HepG2 (cell line): ENCODE results near the gene AIMP2. TPM values are rescaled to one million over a fixed set of nuclear protein-coding genes. Genes with fewer than 3 reads are reported as not detected.

Source experiments
- AGO1 ChIP-seq: fragments of 200-400 bp; formaldehyde crosslinking; IDR thresholded peaks from 2 replicates; pipeline ENCODE4 v1.6.1; 2017; ENCODE audit warnings: mild to moderate bottlenecking, low read depth, low read length, moderate library complexity; ENCODE audit not compliant: poor library complexity, severe bottlenecking
- DMAP1 ChIP-seq: IDR thresholded peaks from 2 replicates; pipeline ENCODE4 v1.6.1; 2016
- EED ChIP-seq: sonication (generic); formaldehyde crosslinking; IDR thresholded peaks from 2 replicates; pipeline ENCODE4 v1.5.0; 2020; ENCODE audit warnings: mild to moderate bottlenecking, missing genetic modification reagents
- ERF ChIP-seq: IDR thresholded peaks from 2 replicates; pipeline ENCODE4 v1.6.1; 2018; ENCODE audit warnings: missing biosample characterization, missing genetic modification reagents
- HMG20B ChIP-seq: conservative IDR thresholded peaks from 2 replicates; pipeline ENCODE4 v1.6.1; 2016; ENCODE audit warnings: missing genetic modification reagents, missing compliant biosample characterization
- IRX3 ChIP-seq: sonication (generic); formaldehyde crosslinking; IDR thresholded peaks from 2 replicates; pipeline ENCODE4 v1.8.1; 2023; ENCODE audit warnings: mild to moderate bottlenecking, low read depth, missing genetic modification reagents, borderline replicate concordance
- MZF1 ChIP-seq: sonication (generic); formaldehyde crosslinking; IDR thresholded peaks from 2 replicates; pipeline ENCODE4 v1.8.1; 2023; ENCODE audit warnings: mild to moderate bottlenecking, missing genetic modification reagents, borderline replicate concordance
- NFE2 ChIP-seq: sonication (generic); formaldehyde crosslinking; IDR thresholded peaks from 2 replicates; pipeline ENCODE4 v1.4.0; 2020; ENCODE audit warnings: missing genetic modification reagents
- RARG ChIP-seq: sonication (generic); formaldehyde crosslinking; IDR thresholded peaks from 2 replicates; pipeline ENCODE4 v1.4.0; 2020; ENCODE audit warnings: low read depth, mild to moderate bottlenecking, missing genetic modification reagents
- RBM39 ChIP-seq: fragments of 200-400 bp; formaldehyde crosslinking; IDR thresholded peaks from one replicate; pipeline ENCODE4 v1.6.1; 2018; ENCODE audit warnings: antibody characterized with exemption, mild to moderate bottlenecking, low read depth, low read length; ENCODE audit not compliant: poor library complexity, severe bottlenecking
- XBP1 ChIP-seq: sonication (generic); formaldehyde crosslinking; IDR thresholded peaks from 2 replicates; pipeline ENCODE4 v1.5.0; 2020; ENCODE audit warnings: missing genetic modification reagents
- ZMYM4 ChIP-seq: sonication (generic); formaldehyde crosslinking; IDR thresholded peaks from 2 replicates; pipeline ENCODE4 v1.8.1; 2023; ENCODE audit warnings: mild to moderate bottlenecking, missing genetic modification reagents
- ZNF264 ChIP-seq: sonication (generic); formaldehyde crosslinking; IDR thresholded peaks from 2 replicates; pipeline ENCODE4 v1.4.0; 2020; ENCODE audit warnings: missing genetic modification reagents
- ZNF3 ChIP-seq: IDR thresholded peaks from 2 replicates; pipeline ENCODE4 v1.7.0; 2017; ENCODE audit warnings: inconsistent platforms
- ZNF530 ChIP-seq: sonication (generic); formaldehyde crosslinking; IDR thresholded peaks from 2 replicates; pipeline ENCODE4 v1.5.0; 2020; ENCODE audit warnings: low read depth, mild to moderate bottlenecking, missing genetic modification reagents
- ZNF614 ChIP-seq: IDR thresholded peaks from 2 replicates; pipeline ENCODE4 v1.6.1; 2018; ENCODE audit warnings: missing biosample characterization, missing genetic modification reagents, inconsistent platforms, borderline replicate concordance
- ZNF629 ChIP-seq: sonication (generic); formaldehyde crosslinking; conservative IDR thresholded peaks from 2 replicates; pipeline ENCODE4 v1.5.0; 2020; ENCODE audit warnings: missing genetic modification reagents
- ZNF781 ChIP-seq: sonication (generic); formaldehyde crosslinking; IDR thresholded peaks from 2 replicates; pipeline ENCODE4 v1.5.1; 2020; ENCODE audit warnings: borderline replicate concordance, mild to moderate bottlenecking, missing genetic modification reagents; ENCODE audit errors: not compliant biosample characterization
- ZNF782 ChIP-seq: sonication (generic); formaldehyde crosslinking; IDR thresholded peaks from 2 replicates; pipeline ENCODE4 v1.4.0; 2020; ENCODE audit warnings: missing genetic modification reagents, mild to moderate bottlenecking, borderline replicate concordance
- ZSCAN30 ChIP-seq: sonication (generic); formaldehyde crosslinking; IDR thresholded peaks from 2 replicates; pipeline ENCODE4 v1.5.0; 2020; ENCODE audit warnings: mild to moderate bottlenecking, missing genetic modification reagents
- polyA plus RNA-seq, 8 experiments: library from polyadenylated mRNA; depleted of rRNA in 3 of 8; stranded (reverse) in 7 of 8; unstranded in 1 of 8; fragments of >200 nt; fragmentation: Illumina TruSeq in 4 of 8; extraction: Trizol in 4 of 8; gene quantifications; 2 replicates each; pipeline versions ENCODE4 v1.2.1 to v1.2.3, GENCODE V29; 2011 to 2016; ENCODE audit warnings: low read depth in 4 of 8, missing spikeins in 1 of 8, mixed read lengths in 1 of 8; ENCODE audit not compliant: insufficient read depth in 1 of 8
- total RNA-seq, 5 experiments: library from RNA; depleted of rRNA; stranded (reverse); fragments of >200 nt; fragmentation: Illumina TruSeq; extraction: Trizol; gene quantifications; 2 replicates each; pipeline ENCODE4 v1.2.3, GENCODE V29; 2016; ENCODE audit warnings: low read depth in 1 of 5
- TF ChIP-seq, protein P1 (sequence below): sonication (generic); formaldehyde crosslinking; IDR thresholded peaks from 2 replicates; pipeline ENCODE4 v1.5.0; 2020; ENCODE audit warnings: mild to moderate bottlenecking, missing genetic modification reagents
- TF ChIP-seq, protein P2 (sequence below): IDR thresholded peaks from 2 replicates; pipeline ENCODE4 v1.6.1; 2016; ENCODE audit warnings: missing compliant biosample characterization, missing genetic modification reagents, borderline replicate concordance
- TF ChIP-seq, protein P3 (sequence below): sonication (generic); formaldehyde crosslinking; IDR thresholded peaks from 2 replicates; pipeline ENCODE4 v1.5.0; 2020; ENCODE audit warnings: mild to moderate bottlenecking, missing genetic modification reagents
- TF ChIP-seq, protein P4 (sequence below): sonication (generic); formaldehyde crosslinking; IDR thresholded peaks from 2 replicates; pipeline ENCODE4 v1.4.0; 2020; ENCODE audit warnings: missing genetic modification reagents

Gene AIMP2
- total and polyA plus RNA-seq, 2 of the 13 experiments (the other 11 are each of a cell fraction or from before 2014, with no cell fraction given): 38.2 to 84.9 TPM

DNA sequence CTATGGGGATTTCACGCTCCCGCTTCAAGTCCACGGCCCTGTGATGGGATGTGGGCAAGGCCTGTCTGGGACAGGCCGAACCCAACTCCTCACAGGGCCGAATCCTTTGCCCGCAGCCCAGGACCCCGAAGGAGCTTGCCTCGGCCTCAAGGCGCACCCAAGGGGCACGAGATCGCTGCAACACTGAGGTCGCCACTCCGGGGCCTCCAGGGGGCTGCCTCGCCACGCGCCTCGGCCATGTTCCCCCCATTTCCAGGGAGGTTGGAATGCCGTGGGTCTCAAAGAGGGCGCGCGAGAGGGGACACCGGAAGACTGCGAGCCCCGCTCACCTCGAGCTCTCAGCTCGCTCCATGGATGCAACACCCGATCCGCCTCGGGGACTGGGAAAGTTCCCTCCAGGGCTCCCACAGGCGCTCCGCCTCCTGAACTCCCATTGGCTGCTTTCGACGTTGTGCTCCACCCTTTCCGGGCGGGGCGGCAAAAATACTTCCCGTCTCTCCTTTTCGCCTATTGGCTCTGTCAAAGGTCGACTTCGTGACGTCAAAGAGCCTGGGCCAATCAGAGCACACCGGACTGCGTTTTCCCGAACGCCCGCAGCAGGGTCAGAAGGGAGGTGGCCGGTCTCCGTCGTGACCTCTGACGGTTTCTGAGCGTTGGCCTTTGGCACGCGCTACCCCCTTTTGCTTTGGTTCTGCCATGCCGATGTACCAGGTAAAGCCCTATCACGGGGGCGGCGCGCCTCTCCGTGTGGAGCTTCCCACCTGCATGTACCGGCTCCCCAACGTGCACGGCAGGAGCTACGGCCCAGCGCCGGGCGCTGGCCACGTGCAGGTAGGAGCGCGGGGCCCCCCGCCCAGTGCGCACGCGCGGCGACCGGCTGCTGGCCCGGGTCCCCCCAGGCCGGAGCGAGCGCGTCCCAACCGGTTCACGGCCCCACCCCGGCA is at the start of gene AIMP2, which contains the start of gene PMS2 (continued):
- TF ChIP-seq ZNF614 (CRISPR knock-in tag) (peak; percentile 73; the same call in 1 of the 2 replicates), XBP1 (CRISPR knock-in tag) (peak; percentile 97), ZNF264 (CRISPR knock-in tag) (peak; percentile 97), ZNF530 (peak; percentile 91; the same call in 1 of the 2 replicates), NFE2 (0 out of 2 replicates have a peak, but pooled peaks have one; percentile 22), MZF1 (CRISPR knock-in tag) (peak; percentile 67; the same call in 1 of the 2 replicates), ZMYM4 (CRISPR knock-in tag) (peak; percentile 95; the same call in 1 of the 2 replicates), DMAP1 (CRISPR knock-in tag) (peak; percentile 100), IRX3 (peak; percentile 100), ZNF629 (CRISPR knock-in tag) (peak; percentile 71; the same call in 1 of the 2 replicates), ZSCAN30 (CRISPR knock-in tag) (peak; percentile 91), RARG (peak; percentile 98), EED (CRISPR knock-in tag) (peak; percentile 100), HMG20B (peak; percentile 63; the same call in 1 of the 2 replicates), ZNF781 (CRISPR knock-in tag) (peak; percentile 99), RBM39 (peak; percentile 86), ERF (CRISPR knock-in tag) (peak; percentile 100), ZNF782 (peak; percentile 99), ZNF3 (CRISPR knock-in tag) (peak; percentile 61; the same call in 1 of the 2 replicates), AGO1 (peak; percentile 58)
- TF ChIP-seq, protein P1, sequence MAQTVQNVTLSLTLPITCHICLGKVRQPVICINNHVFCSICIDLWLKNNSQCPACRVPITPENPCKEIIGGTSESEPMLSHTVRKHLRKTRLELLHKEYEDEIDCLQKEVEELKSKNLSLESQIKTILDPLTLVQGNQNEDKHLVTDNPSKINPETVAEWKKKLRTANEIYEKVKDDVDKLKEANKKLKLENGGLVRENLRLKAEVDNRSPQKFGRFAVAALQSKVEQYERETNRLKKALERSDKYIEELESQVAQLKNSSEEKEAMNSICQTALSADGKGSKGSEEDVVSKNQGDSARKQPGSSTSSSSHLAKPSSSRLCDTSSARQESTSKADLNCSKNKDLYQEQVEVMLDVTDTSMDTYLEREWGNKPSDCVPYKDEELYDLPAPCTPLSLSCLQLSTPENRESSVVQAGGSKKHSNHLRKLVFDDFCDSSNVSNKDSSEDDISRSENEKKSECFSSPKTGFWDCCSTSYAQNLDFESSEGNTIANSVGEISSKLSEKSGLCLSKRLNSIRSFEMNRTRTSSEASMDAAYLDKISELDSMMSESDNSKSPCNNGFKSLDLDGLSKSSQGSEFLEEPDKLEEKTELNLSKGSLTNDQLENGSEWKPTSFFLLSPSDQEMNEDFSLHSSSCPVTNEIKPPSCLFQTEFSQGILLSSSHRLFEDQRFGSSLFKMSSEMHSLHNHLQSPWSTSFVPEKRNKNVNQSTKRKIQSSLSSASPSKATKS (CRISPR knock-in tag): peak; percentile 99
- TF ChIP-seq, protein P2, sequence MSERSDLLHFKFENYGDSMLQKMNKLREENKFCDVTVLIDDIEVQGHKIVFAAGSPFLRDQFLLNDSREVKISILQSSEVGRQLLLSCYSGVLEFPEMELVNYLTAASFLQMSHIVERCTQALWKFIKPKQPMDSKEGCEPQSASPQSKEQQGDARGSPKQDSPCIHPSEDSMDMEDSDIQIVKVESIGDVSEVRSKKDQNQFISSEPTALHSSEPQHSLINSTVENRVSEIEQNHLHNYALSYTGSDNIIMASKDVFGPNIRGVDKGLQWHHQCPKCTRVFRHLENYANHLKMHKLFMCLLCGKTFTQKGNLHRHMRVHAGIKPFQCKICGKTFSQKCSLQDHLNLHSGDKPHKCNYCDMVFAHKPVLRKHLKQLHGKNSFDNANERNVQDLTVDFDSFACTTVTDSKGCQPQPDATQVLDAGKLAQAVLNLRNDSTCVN (CRISPR knock-in tag): peak; percentile 80
- TF ChIP-seq, protein P3, sequence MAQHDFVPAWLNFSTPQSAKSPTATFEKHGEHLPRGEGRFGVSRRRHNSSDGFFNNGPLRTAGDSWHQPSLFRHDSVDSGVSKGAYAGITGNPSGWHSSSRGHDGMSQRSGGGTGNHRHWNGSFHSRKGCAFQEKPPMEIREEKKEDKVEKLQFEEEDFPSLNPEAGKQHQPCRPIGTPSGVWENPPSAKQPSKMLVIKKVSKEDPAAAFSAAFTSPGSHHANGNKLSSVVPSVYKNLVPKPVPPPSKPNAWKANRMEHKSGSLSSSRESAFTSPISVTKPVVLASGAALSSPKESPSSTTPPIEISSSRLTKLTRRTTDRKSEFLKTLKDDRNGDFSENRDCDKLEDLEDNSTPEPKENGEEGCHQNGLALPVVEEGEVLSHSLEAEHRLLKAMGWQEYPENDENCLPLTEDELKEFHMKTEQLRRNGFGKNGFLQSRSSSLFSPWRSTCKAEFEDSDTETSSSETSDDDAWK: no peak
- TF ChIP-seq, protein P4, sequence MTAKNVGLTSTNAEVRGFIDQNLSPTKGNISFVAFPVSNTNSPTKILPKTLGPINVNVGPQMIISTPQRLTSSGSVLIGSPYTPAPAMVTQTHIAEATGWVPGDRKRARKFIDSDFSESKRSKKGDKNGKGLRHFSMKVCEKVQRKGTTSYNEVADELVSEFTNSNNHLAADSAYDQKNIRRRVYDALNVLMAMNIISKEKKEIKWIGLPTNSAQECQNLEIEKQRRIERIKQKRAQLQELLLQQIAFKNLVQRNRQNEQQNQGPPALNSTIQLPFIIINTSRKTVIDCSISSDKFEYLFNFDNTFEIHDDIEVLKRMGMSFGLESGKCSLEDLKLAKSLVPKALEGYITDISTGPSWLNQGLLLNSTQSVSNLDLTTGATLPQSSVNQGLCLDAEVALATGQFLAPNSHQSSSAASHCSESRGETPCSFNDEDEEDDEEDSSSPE (CRISPR knock-in tag): peak; percentile 87
